Type B pancreatic cell (in vitro differentiated cells): Measurements from ENCODE around the gene TXNRD2. TPM values are rescaled to one million over a fixed set of nuclear protein-coding genes. Genes with fewer than 3 reads are reported as not detected.

Experiments
- DNase-seq: peaks from one replicate; pipeline ENCODE4 v3.0.0; 2021; ENCODE audit warnings: mixed read lengths; ENCODE audit not compliant: unreplicated experiment; ENCODE audit errors: extremely low spot score
- H3K27ac Mint-ChIP-seq: 2 replicates; pipeline ENCODE4 v1.8.0; 2021; ENCODE audit warnings: mild to moderate bottlenecking, mixed read lengths
- H3K27me3 Mint-ChIP-seq: 2 replicates; pipeline ENCODE4 v1.8.0; 2021; ENCODE audit warnings: mixed read lengths
- H3K36me3 Mint-ChIP-seq: 2 replicates; pipeline ENCODE4 v1.8.0; 2021; ENCODE audit warnings: mixed read lengths
- H3K4me1 Mint-ChIP-seq: one replicate; pipeline ENCODE4 v1.8.0; 2021; ENCODE audit warnings: mixed read lengths; ENCODE audit not compliant: unreplicated experiment
- H3K4me3 Mint-ChIP-seq: 2 replicates; pipeline ENCODE4 v1.8.0; 2021; ENCODE audit warnings: mild to moderate bottlenecking, mixed read lengths
- H3K9me3 Mint-ChIP-seq: 2 replicates; pipeline ENCODE4 v1.8.0; 2021; ENCODE audit warnings: mixed read lengths
- CTCF ChIP-seq: fragments of 200-600 bp; sonication (generic); conservative IDR thresholded peaks from 2 replicates; pipeline ENCODE4 v1.5.0; 2021; ENCODE audit warnings: antibody characterized with exemption, mild to moderate bottlenecking
- total RNA-seq: library from RNA; stranded (reverse); gene quantifications from 2 replicates; pipeline ENCODE4 v1.2.1, GENCODE V29; 2021; ENCODE audit warnings: low replicate concordance

The TXNRD2 gene
- total RNA-seq, 1 donor from 2014 or later = 25.1 TPM

DNA sequence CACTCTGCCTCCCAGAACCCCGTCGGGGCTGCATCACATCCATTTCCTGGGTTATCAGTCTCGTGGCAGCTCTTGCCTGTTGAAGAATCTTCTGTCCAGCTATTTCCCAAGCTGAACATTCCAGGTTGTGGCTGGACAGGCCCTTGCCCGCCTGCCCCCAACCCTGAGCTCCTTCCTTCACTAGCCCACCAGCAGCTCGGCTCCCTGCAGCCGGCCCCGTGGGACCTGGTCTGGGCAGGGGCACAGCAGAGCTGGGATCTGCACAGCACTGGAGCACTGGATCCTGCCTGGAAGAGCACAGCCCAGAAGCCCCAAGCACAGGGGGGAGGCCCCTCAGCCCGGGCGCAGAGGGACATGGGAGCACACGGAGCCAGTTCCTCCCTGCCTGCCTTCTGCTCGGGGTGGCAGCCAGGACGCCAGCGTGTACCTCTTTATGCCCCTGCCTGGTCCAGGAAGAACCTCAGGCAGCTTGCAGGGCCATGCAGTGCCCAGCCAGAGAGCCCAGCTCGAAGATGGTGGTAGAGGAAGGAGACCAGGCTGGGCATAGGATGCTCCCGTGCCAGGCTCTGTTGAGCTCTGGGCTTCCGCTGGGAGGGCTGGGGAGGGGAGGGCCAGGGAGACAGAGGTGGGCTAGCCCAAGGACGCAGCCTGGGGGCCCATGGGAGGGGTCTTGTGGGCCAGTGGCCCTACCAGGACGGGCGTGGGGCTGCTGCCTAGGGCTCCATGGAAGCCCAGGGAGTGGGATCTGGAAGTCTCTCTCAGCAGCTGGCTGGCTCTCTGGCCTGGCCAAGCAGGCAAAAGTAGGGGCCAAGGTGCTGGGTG, 70.4 kb downstream of the TXNRD2 start:
- H3K9me3 Mint-ChIP-seq = no peaks in the 10 kb centered on the region

DNA sequence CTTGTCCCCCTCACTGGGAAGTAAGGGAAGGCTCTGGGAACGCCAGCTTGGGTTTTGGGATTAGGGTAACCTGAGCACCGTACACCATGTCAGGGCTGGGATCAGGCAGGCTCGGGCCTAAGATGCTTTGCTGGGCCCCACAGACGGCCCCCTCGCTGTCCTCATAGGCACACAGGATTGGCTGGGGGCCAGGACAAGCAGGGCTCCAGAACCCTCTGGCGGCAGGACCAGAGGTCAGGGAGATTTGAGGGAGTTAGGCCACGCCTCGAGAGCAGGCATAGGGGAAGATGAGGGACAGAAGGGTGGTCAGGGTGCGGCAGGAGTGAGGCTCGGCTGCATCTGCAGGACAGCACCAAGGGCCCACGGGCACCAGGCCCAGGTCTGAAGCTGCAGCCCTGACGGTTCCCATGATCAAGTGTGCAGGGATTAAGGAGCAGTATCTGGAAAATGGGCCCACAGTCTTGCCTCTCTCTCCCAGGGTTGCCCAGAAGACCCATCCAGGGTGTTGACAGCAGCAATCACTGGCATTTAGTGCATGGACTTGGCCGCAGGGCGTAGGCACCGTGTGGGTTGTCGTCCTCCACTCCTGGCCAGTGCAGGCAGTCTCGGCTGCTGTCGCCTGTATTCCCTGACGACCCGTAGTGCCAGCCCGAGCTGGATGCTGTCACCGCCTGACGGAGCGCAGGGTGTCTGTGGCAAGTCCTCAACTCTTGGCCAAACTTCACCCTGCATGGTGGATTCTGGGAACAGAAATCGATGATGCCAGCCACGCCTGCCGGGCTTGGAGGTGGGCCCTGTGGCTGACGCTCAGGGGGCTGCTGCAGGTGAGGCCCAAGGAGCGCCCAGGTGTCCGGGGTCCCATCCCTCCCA, 71.2 kb downstream of the TXNRD2 start:
- DNase-seq = peak; percentile 65
- H3K27me3 Mint-ChIP-seq = no peaks in the 10 kb centered on the region
- H3K4me3 Mint-ChIP-seq = no peak overlapping the region
- no peak overlapping the region for H3K27ac Mint-ChIP-seq
- no peak for TF ChIP-seq CTCF
- no peaks in the 10 kb centered on the region for H3K36me3 Mint-ChIP-seq
- H3K4me1 Mint-ChIP-seq = no peaks in the 10 kb centered on the region
- no peaks in the 10 kb centered on the region for H3K9me3 Mint-ChIP-seq

More for the DNA sequence above, 70.4 kb downstream of the TXNRD2 start:
- TF ChIP-seq CTCF = no peak
- Mint-ChIP-seq H3K4me1 (no peaks in the 10 kb centered on the region), H3K4me3 (no peak overlapping the region), H3K27ac (no peak overlapping the region), H3K27me3 (no peaks in the 10 kb centered on the region), H3K36me3 (no peaks in the 10 kb centered on the region)
- peak; percentile 65 for DNase-seq

- H3K4me3 Mint-ChIP-seq = no peak overlapping the region
- H3K27ac Mint-ChIP-seq = no peak overlapping the region
- H3K36me3 Mint-ChIP-seq = no peaks in the 10 kb centered on the region
- no peak for TF ChIP-seq CTCF
- DNase-seq = peak; percentile 61
- H3K27me3 Mint-ChIP-seq = no peaks in the 10 kb centered on the region
- H3K4me1 Mint-ChIP-seq = no peaks in the 10 kb centered on the region
- H3K9me3 Mint-ChIP-seq = no peaks in the 10 kb centered on the region
These were observed 72.0 kb downstream of the TXNRD2 start for GRCh38 chr22:19869497-19870152.

DNA sequence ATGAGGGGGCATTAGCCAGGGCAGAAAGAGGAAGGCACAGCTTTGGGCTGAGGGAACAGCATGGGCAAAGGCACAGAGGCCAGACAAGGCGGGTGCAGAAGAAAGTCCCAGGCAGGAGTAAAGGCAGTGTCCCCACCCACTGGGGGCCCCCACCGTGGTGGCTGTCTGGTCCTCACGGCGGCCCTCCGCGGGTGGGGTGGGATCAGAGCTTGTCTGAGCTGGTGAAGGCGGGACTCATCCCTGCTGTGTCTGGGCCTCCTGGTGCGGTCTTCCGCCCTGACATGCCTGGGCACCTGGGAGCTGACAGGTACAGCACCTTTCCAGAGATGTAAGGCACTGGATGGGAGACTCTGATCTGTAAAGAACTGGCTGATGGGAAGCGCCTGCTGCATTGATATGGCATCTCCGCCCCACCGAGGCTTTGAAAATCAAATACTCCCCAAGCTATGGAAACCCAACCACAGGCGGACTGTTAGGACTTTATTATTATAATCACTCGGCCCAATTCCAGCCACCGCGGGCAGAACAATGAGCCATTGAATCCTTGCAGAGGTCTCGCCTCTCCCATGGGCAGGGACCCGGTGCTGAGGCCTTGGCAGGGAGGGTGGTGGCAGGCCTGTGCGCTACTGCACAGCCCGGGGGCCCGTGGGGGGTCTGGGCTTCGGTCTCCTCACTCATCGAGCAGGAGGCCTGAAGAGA, 72.7 kb downstream of the TXNRD2 start:
- no peak for TF ChIP-seq CTCF

GRCh38 chr22:19868333-19868732, 73.3 kb downstream of the TXNRD2 start:
- H3K36me3 Mint-ChIP-seq = no peaks in the 10 kb centered on the region
- no peaks in the 10 kb centered on the region for H3K9me3 Mint-ChIP-seq
- H3K4me3 Mint-ChIP-seq = no peak overlapping the region
- peak; percentile 31 for DNase-seq
- no peaks in the 10 kb centered on the region for H3K4me1 Mint-ChIP-seq
- H3K27ac Mint-ChIP-seq = no peak overlapping the region
- no peak for TF ChIP-seq CTCF
- no peaks in the 10 kb centered on the region for H3K27me3 Mint-ChIP-seq

More for the DNA sequence above, 72.7 kb downstream of the TXNRD2 start:
- Mint-ChIP-seq H3K9me3 (no peaks in the 10 kb centered on the region), H3K36me3 (no peaks in the 10 kb centered on the region), H3K4me1 (no peaks in the 10 kb centered on the region), H3K27ac (no peak overlapping the region), H3K4me3 (no peak overlapping the region), H3K27me3 (no peaks in the 10 kb centered on the region)
- peak; percentile 53 for DNase-seq
